GM23338 (cell line): ENCODE measurements around the gene CPNE7. TPM values are rescaled to one million over a fixed set of nuclear protein-coding genes. Genes with fewer than 3 reads are reported as not detected.

Source experiments
- ATAC-seq: fragments of 200-7000 bp; cut with Tn5 transposase; 3 replicates; pipeline ENCODE4 v1.9.1; 2020
- DNase-seq: peaks from one replicate; pipeline ENCODE4 v3.0.0-alpha.2; 2015; ENCODE audit warnings: low spot score
- H2AFZ ChIP-seq: fragments of 200-600 bp; sonication (generic); 2 replicates; pipeline ENCODE4 v1.8.0; 2016; ENCODE audit warnings: antibody characterized with exemption, mild to moderate bottlenecking, moderate library complexity
- H3F3A ChIP-seq: fragments of 200-600 bp; sonication (generic); replicated peaks from 2 replicates; pipeline ENCODE4 v1.8.0; 2017; ENCODE audit warnings: antibody characterized with exemption, mixed run types, low read depth
- H3K27ac ChIP-seq: fragments of 200-600 bp; sonication (generic); 2 replicates; pipeline ENCODE4 v1.6.1; 2016; ENCODE audit warnings: low read depth
- H3K27me3 ChIP-seq: fragments of 200-600 bp; sonication (generic); 2 replicates; pipeline ENCODE4 v1.8.0; 2016; ENCODE audit warnings: mild to moderate bottlenecking, mixed run types, moderate library complexity; ENCODE audit not compliant: insufficient read depth
- H3K36me3 ChIP-seq: fragments of 200-600 bp; sonication (generic); 2 replicates; pipeline ENCODE4 v1.8.0; 2016; ENCODE audit warnings: mild to moderate bottlenecking; ENCODE audit not compliant: insufficient read depth
- H3K4me1 ChIP-seq: fragments of 200-600 bp; sonication (generic); 2 replicates; pipeline ENCODE4 v1.8.0; 2016; ENCODE audit warnings: mild to moderate bottlenecking, moderate library complexity; ENCODE audit not compliant: insufficient read depth
- H3K4me2 ChIP-seq: fragments of 200-600 bp; sonication (generic); 2 replicates; pipeline ENCODE4 v1.7.1; 2017; ENCODE audit warnings: mixed run types
- H3K4me3 ChIP-seq: fragments of 200-600 bp; sonication (generic); 2 replicates; pipeline ENCODE4 v1.6.1; 2016; ENCODE audit warnings: mixed run types
- H3K79me2 ChIP-seq: fragments of 200-600 bp; sonication (generic); replicated peaks from 2 replicates; pipeline ENCODE4 v1.8.0; 2017; ENCODE audit warnings: mild to moderate bottlenecking; ENCODE audit not compliant: insufficient read depth
- H3K9me2 ChIP-seq: fragments of 200-600 bp; sonication (generic); 2 replicates; pipeline ENCODE4 v1.8.0; 2017; ENCODE audit not compliant: insufficient read depth
- H4K20me1 ChIP-seq: fragments of 200-600 bp; sonication (generic); replicated peaks from 2 replicates; pipeline ENCODE4 v1.8.0; 2017; ENCODE audit warnings: mild to moderate bottlenecking; ENCODE audit not compliant: insufficient read depth
- H3K27ac Mint-ChIP-seq: 2 replicates; pipeline ENCODE4 v1.8.0; 2020; ENCODE audit warnings: inconsistent platforms, mild to moderate bottlenecking, moderate library complexity, mixed read lengths
- H3K27me3 Mint-ChIP-seq: 3 replicates; pipeline ENCODE4 v1.8.0; 2022; ENCODE audit warnings: low read depth, mild to moderate bottlenecking, moderate library complexity, mixed read lengths, inconsistent platforms; ENCODE audit not compliant: insufficient read depth, poor library complexity
- H3K36me3 Mint-ChIP-seq: 3 replicates; pipeline ENCODE4 v1.8.0; 2021; ENCODE audit warnings: low read depth, mild to moderate bottlenecking, inconsistent platforms, moderate library complexity, mixed read lengths
- H3K4me1 Mint-ChIP-seq: 3 replicates; pipeline ENCODE4 v1.8.0; 2020; ENCODE audit warnings: mild to moderate bottlenecking, inconsistent platforms, mixed read lengths
- H3K4me3 Mint-ChIP-seq: 3 replicates; pipeline ENCODE4 v1.8.0; 2021; ENCODE audit warnings: moderate library complexity, mild to moderate bottlenecking, inconsistent platforms, mixed read lengths
- H3K9me3 Mint-ChIP-seq: 3 replicates; pipeline ENCODE4 v1.8.0; 2020; ENCODE audit warnings: moderate library complexity, mild to moderate bottlenecking, inconsistent platforms, mixed read lengths
- CREB1 ChIP-seq: fragments of 250-450 bp; sonication (Bioruptor Pico); IDR thresholded peaks from 2 replicates; pipeline ENCODE4 v1.5.0; 2020; ENCODE audit warnings: low read depth, mild to moderate bottlenecking, moderate library complexity
- EZH2 ChIP-seq: fragments of 200-600 bp; sonication (generic); IDR thresholded peaks from one replicate; pipeline ENCODE4 v1.8.0; 2017; ENCODE audit warnings: antibody characterized with exemption, mild to moderate bottlenecking, low read depth; ENCODE audit not compliant: unreplicated experiment
- EZH2phosphoT487 ChIP-seq: fragments of 200-600 bp; sonication (generic); IDR thresholded peaks from one replicate; pipeline ENCODE4 v1.8.1; 2018; ENCODE audit warnings: antibody characterized with exemption; ENCODE audit not compliant: unreplicated experiment
- JUNB ChIP-seq: IDR thresholded peaks from one replicate; pipeline ENCODE4 v1.6.1; 2016; ENCODE audit warnings: antibody characterized with exemption; ENCODE audit not compliant: unreplicated experiment
- NANOG ChIP-seq: IDR thresholded peaks from 2 replicates; pipeline ENCODE4 v1.6.1; 2016; ENCODE audit warnings: antibody characterized with exemption, borderline replicate concordance
- POLR2AphosphoS5 ChIP-seq: IDR thresholded peaks from 2 replicates; pipeline ENCODE4 v1.6.1; 2016; ENCODE audit warnings: antibody characterized with exemption, low read depth
- STAT1 ChIP-seq: IDR thresholded peaks from one replicate; pipeline ENCODE4 v1.6.1; 2016; ENCODE audit warnings: antibody characterized with exemption; ENCODE audit not compliant: unreplicated experiment
- ZNF114 ChIP-seq: fragments of 250-450 bp; sonication (Bioruptor Pico); IDR thresholded peaks from 2 replicates; pipeline ENCODE4 v1.5.0; 2020; ENCODE audit warnings: mild to moderate bottlenecking, moderate library complexity
- ZNF331 ChIP-seq: fragments of 250-450 bp; sonication (Bioruptor Pico); IDR thresholded peaks from 2 replicates; pipeline ENCODE4 v1.5.0; 2020; ENCODE audit warnings: low read depth, mild to moderate bottlenecking, moderate library complexity
- polyA plus RNA-seq: library from polyadenylated mRNA; unstranded; fragments of >200 nt; fragmentation: Nextera tagmentation; extraction: Ambion mirVana; gene quantifications from 2 replicates; pipeline ENCODE4 v1.2.1, GENCODE V29; 2016
- total RNA-seq: library from RNA; depleted of rRNA; stranded (reverse); fragments of >200 nt; shearing (Covaris generic); gene quantifications from 2 replicates; pipeline ENCODE4 v1.2.3, GENCODE V29; 2014
- TF ChIP-seq, protein P1 (sequence below): fragments of 250-450 bp; sonication (Bioruptor Pico); IDR thresholded peaks from 2 replicates; pipeline ENCODE4 v1.5.0; 2020; ENCODE audit warnings: mild to moderate bottlenecking, moderate library complexity
- TF ChIP-seq, protein P2 (sequence below): IDR thresholded peaks from 2 replicates; pipeline ENCODE4 v1.6.1; 2016; ENCODE audit warnings: antibody characterized with exemption
- TF ChIP-seq, protein P3 (sequence below), 2 experiments: fragments of 200-600 bp in 1 of 2; sonication (generic) in 1 of 2; conservative IDR thresholded peaks; 2 replicates each; pipeline versions ENCODE4 v1.5.1 to v1.6.1; 2016 to 2017; ENCODE audit warnings: antibody characterized with exemption in 2 of 2, low read depth in 2 of 2, mild to moderate bottlenecking in 2 of 2, moderate library complexity in 1 of 2
- TF ChIP-seq, protein P4 (sequence below): IDR thresholded peaks from one replicate; pipeline ENCODE4 v1.6.1; 2018; ENCODE audit warnings: antibody characterized with exemption; ENCODE audit not compliant: unreplicated experiment

CPNE7 gene
- total and polyA plus RNA-seq, 2 experiments from 2014 or later: 11.2 to 15.7 TPM

DNA sequence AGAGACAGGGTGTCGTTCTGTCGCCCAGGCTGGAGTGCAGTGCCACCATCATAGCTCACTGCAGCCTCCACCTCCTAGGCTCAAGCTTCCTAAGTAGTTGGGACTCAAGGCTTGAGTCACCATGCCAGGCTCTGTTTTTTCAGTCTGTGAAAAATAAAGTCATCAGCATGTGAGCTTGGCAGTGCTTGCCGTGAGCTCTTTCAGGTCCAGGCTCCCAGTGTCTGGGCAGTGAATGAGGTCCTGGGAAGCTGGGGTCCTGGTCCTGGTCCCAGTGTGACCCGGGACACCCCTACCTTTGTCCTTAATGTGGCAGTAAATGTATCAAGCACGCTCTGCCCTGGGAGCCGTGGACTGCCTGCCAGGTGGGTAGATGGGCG is 38.0 kb upstream of the CPNE7 start:
- H3K4me1 ChIP-seq: no peaks in the 10 kb centered on the region
- H3K36me3 ChIP-seq: peaks cover 30% of the 10 kb centered on the region
- H3K36me3 Mint-ChIP-seq: peaks cover 59% of the 10 kb centered on the region
- H3K4me3 Mint-ChIP-seq: no peak overlapping the region
- H3K27ac Mint-ChIP-seq: no peak overlapping the region
- no peak overlapping the region for H3K27ac ChIP-seq
- TF ChIP-seq, protein P1, sequence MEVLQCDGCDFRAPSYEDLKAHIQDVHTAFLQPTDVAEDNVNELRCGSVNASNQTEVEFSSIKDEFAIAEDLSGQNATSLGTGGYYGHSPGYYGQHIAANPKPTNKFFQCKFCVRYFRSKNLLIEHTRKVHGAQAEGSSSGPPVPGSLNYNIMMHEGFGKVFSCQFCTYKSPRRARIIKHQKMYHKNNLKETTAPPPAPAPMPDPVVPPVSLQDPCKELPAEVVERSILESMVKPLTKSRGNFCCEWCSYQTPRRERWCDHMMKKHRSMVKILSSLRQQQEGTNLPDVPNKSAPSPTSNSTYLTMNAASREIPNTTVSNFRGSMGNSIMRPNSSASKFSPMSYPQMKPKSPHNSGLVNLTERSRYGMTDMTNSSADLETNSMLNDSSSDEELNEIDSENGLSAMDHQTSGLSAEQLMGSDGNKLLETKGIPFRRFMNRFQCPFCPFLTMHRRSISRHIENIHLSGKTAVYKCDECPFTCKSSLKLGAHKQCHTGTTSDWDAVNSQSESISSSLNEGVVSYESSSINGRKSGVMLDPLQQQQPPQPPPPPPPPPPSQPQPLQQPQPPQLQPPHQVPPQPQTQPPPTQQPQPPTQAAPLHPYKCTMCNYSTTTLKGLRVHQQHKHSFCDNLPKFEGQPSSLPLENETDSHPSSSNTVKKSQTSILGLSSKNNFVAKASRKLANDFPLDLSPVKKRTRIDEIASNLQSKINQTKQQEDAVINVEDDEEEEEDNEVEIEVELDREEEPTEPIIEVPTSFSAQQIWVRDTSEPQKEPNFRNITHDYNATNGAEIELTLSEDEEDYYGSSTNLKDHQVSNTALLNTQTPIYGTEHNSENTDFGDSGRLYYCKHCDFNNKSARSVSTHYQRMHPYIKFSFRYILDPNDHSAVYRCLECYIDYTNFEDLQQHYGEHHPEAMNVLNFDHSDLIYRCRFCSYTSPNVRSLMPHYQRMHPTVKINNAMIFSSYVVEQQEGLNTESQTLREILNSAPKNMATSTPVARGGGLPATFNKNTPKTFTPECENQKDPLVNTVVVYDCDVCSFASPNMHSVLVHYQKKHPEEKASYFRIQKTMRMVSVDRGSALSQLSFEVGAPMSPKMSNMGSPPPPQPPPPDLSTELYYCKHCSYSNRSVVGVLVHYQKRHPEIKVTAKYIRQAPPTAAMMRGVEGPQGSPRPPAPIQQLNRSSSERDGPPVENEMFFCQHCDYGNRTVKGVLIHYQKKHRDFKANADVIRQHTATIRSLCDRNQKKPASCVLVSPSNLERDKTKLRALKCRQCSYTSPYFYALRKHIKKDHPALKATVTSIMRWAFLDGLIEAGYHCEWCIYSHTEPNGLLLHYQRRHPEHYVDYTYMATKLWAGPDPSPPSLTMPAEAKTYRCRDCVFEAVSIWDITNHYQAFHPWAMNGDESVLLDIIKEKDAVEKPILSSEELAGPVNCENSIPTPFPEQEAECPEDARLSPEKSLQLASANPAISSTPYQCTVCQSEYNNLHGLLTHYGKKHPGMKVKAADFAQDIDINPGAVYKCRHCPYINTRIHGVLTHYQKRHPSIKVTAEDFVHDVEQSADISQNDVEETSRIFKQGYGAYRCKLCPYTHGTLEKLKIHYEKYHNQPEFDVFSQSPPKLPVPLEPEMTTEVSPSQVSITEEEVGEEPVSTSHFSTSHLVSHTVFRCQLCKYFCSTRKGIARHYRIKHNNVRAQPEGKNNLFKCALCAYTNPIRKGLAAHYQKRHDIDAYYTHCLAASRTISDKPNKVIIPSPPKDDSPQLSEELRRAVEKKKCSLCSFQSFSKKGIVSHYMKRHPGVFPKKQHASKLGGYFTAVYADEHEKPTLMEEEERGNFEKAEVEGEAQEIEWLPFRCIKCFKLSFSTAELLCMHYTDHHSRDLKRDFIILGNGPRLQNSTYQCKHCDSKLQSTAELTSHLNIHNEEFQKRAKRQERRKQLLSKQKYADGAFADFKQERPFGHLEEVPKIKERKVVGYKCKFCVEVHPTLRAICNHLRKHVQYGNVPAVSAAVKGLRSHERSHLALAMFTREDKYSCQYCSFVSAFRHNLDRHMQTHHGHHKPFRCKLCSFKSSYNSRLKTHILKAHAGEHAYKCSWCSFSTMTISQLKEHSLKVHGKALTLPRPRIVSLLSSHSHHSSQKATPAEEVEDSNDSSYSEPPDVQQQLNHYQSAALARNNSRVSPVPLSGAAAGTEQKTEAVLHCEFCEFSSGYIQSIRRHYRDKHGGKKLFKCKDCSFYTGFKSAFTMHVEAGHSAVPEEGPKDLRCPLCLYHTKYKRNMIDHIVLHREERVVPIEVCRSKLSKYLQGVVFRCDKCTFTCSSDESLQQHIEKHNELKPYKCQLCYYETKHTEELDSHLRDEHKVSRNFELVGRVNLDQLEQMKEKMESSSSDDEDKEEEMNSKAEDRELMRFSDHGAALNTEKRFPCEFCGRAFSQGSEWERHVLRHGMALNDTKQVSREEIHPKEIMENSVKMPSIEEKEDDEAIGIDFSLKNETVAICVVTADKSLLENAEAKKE (CRISPR knock-in tag): no peak
- TF ChIP-seq POLR2AphosphoS5 (no peak), STAT1 (no peak), ZNF331 (CRISPR knock-in tag) (no peak), NANOG (no peak), JUNB (no peak), EZH2 (no peak), CREB1 (CRISPR knock-in tag) (no peak), EZH2phosphoT487 (no peak), ZNF114 (CRISPR knock-in tag) (no peak)
- TF ChIP-seq, protein P2, sequence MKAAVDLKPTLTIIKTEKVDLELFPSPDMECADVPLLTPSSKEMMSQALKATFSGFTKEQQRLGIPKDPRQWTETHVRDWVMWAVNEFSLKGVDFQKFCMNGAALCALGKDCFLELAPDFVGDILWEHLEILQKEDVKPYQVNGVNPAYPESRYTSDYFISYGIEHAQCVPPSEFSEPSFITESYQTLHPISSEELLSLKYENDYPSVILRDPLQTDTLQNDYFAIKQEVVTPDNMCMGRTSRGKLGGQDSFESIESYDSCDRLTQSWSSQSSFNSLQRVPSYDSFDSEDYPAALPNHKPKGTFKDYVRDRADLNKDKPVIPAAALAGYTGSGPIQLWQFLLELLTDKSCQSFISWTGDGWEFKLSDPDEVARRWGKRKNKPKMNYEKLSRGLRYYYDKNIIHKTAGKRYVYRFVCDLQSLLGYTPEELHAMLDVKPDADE: no peak
- TF ChIP-seq, protein P3, sequence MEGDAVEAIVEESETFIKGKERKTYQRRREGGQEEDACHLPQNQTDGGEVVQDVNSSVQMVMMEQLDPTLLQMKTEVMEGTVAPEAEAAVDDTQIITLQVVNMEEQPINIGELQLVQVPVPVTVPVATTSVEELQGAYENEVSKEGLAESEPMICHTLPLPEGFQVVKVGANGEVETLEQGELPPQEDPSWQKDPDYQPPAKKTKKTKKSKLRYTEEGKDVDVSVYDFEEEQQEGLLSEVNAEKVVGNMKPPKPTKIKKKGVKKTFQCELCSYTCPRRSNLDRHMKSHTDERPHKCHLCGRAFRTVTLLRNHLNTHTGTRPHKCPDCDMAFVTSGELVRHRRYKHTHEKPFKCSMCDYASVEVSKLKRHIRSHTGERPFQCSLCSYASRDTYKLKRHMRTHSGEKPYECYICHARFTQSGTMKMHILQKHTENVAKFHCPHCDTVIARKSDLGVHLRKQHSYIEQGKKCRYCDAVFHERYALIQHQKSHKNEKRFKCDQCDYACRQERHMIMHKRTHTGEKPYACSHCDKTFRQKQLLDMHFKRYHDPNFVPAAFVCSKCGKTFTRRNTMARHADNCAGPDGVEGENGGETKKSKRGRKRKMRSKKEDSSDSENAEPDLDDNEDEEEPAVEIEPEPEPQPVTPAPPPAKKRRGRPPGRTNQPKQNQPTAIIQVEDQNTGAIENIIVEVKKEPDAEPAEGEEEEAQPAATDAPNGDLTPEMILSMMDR (conservative IDR thresholded peaks at IDR 0.05; ENCODE audit: low read depth in 2 of 2): no peak
- TF ChIP-seq, protein P4, sequence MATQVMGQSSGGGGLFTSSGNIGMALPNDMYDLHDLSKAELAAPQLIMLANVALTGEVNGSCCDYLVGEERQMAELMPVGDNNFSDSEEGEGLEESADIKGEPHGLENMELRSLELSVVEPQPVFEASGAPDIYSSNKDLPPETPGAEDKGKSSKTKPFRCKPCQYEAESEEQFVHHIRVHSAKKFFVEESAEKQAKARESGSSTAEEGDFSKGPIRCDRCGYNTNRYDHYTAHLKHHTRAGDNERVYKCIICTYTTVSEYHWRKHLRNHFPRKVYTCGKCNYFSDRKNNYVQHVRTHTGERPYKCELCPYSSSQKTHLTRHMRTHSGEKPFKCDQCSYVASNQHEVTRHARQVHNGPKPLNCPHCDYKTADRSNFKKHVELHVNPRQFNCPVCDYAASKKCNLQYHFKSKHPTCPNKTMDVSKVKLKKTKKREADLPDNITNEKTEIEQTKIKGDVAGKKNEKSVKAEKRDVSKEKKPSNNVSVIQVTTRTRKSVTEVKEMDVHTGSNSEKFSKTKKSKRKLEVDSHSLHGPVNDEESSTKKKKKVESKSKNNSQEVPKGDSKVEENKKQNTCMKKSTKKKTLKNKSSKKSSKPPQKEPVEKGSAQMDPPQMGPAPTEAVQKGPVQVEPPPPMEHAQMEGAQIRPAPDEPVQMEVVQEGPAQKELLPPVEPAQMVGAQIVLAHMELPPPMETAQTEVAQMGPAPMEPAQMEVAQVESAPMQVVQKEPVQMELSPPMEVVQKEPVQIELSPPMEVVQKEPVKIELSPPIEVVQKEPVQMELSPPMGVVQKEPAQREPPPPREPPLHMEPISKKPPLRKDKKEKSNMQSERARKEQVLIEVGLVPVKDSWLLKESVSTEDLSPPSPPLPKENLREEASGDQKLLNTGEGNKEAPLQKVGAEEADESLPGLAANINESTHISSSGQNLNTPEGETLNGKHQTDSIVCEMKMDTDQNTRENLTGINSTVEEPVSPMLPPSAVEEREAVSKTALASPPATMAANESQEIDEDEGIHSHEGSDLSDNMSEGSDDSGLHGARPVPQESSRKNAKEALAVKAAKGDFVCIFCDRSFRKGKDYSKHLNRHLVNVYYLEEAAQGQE: no peak
- no peaks in the 10 kb centered on the region for H3K4me1 Mint-ChIP-seq
- H3K27me3 Mint-ChIP-seq: no peaks in the 10 kb centered on the region
- no peak overlapping the region for H3K4me3 ChIP-seq
- H4K20me1 ChIP-seq: peaks cover 17% of the 10 kb centered on the region
- 0 out of 2 replicates have a peak, but pooled peaks cover 5% of the 10 kb centered on the region for H3K79me2 ChIP-seq
- ATAC-seq: no peak
- H3K9me2 ChIP-seq: no peaks in the 10 kb centered on the region
- H3F3A ChIP-seq: 0 out of 2 replicates have a peak, but pooled peaks cover 7% of the 10 kb centered on the region
- H3K4me2 ChIP-seq: no peak overlapping the region
- H3K27me3 ChIP-seq: no peaks in the 10 kb centered on the region
- DNase-seq: no peak
- H3K9me3 Mint-ChIP-seq: no peaks in the 10 kb centered on the region
- H2AFZ ChIP-seq: no peak overlapping the region
